ENCODE measurements around the gene ACER3.

ACER3 gene

GRCh38 chr11:77036398-77036797 is 175.7 kb downstream of the ACER3 start:
- Histone ChIP-seq H3K27me3 (ENCODE audit: control insufficient read depth, insufficient read depth, low read length) (peaks cover 32% of the 10 kb centered on the region), H3K4me1 (ENCODE audit: control insufficient read depth, insufficient read depth, low read length) (no peaks in the 10 kb centered on the region), H3K9ac (ENCODE audit: low read depth, low read length) (no peak overlapping the region), H3K4me3 (ENCODE audit: low read depth, low read length) (no peak overlapping the region), H3K36me3 (ENCODE audit: control insufficient read depth, insufficient read depth, low read length) (no peaks in the 10 kb centered on the region), H3K9me3 (ENCODE audit: control insufficient read depth, insufficient read depth, low read length) (no peaks in the 10 kb centered on the region)

- no peaks in the 10 kb centered on the region for H3K9me3 ChIP-seq (ENCODE audit: control insufficient read depth, insufficient read depth, low read length)
- no peaks in the 10 kb centered on the region for H3K4me1 ChIP-seq (ENCODE audit: control insufficient read depth, insufficient read depth, low read length)
- H3K36me3 ChIP-seq (ENCODE audit: control insufficient read depth, insufficient read depth, low read length), result no peaks in the 10 kb centered on the region
- H3K9ac ChIP-seq (ENCODE audit: low read depth, low read length), result no peak overlapping the region
- H3K4me3 ChIP-seq (ENCODE audit: low read depth, low read length), result no peak overlapping the region
- H3K27me3 ChIP-seq (ENCODE audit: control insufficient read depth, insufficient read depth, low read length), result peaks cover 34% of the 10 kb centered on the region
Measured at GRCh38 chr11:77037057-77037456, 176.3 kb downstream of the ACER3 start.

GRCh38 chr11:77038029-77038824 is 177.5 kb downstream of the ACER3 start:
- H3K9me3 ChIP-seq (ENCODE audit: control insufficient read depth, insufficient read depth, low read length), result no peaks in the 10 kb centered on the region
- H3K36me3 ChIP-seq (ENCODE audit: control insufficient read depth, insufficient read depth, low read length), result no peaks in the 10 kb centered on the region
- no peak overlapping the region for H3K9ac ChIP-seq (ENCODE audit: low read depth, low read length)
- H3K4me3 ChIP-seq (ENCODE audit: low read depth, low read length), result no peak overlapping the region
- peaks cover 36% of the 10 kb centered on the region for H3K27me3 ChIP-seq (ENCODE audit: control insufficient read depth, insufficient read depth, low read length)
- H3K4me1 ChIP-seq (ENCODE audit: control insufficient read depth, insufficient read depth, low read length), result no peaks in the 10 kb centered on the region

- Histone ChIP-seq H3K4me1 (ENCODE audit: control insufficient read depth, insufficient read depth, low read length) (no peaks in the 10 kb centered on the region), H3K27me3 (ENCODE audit: control insufficient read depth, insufficient read depth, low read length) (peaks cover 36% of the 10 kb centered on the region), H3K9ac (ENCODE audit: low read depth, low read length) (no peak overlapping the region), H3K9me3 (ENCODE audit: control insufficient read depth, insufficient read depth, low read length) (no peaks in the 10 kb centered on the region), H3K36me3 (ENCODE audit: control insufficient read depth, insufficient read depth, low read length) (no peaks in the 10 kb centered on the region), H3K4me3 (ENCODE audit: low read depth, low read length) (no peak overlapping the region)
Measured at GRCh38 chr11:77038825-77039326, 178.2 kb downstream of the ACER3 start.

- Histone ChIP-seq H3K36me3 (ENCODE audit: control insufficient read depth, insufficient read depth, low read length) (no peaks in the 10 kb centered on the region), H3K4me1 (ENCODE audit: control insufficient read depth, insufficient read depth, low read length) (no peaks in the 10 kb centered on the region), H3K27me3 (ENCODE audit: control insufficient read depth, insufficient read depth, low read length) (peaks cover 38% of the 10 kb centered on the region), H3K4me3 (ENCODE audit: low read depth, low read length) (peak overlapping the region; percentile 37), H3K9ac (ENCODE audit: low read depth, low read length) (no peak overlapping the region), H3K9me3 (ENCODE audit: control insufficient read depth, insufficient read depth, low read length) (no peaks in the 10 kb centered on the region)
Measured at GRCh38 chr11:77039491-77040400, 179.0 kb downstream of the ACER3 start.

GRCh38 chr11:77040401-77040777 is 179.7 kb downstream of the ACER3 start:
- peak overlapping the region; percentile 37 for H3K4me3 ChIP-seq (ENCODE audit: low read depth, low read length)

GRCh38 chr11:77040889-77041288 is 180.2 kb downstream of the ACER3 start:
- Histone ChIP-seq H3K9me3 (ENCODE audit: control insufficient read depth, insufficient read depth, low read length) (no peaks in the 10 kb centered on the region), H3K9ac (ENCODE audit: low read depth, low read length) (no peak overlapping the region), H3K27me3 (ENCODE audit: control insufficient read depth, insufficient read depth, low read length) (peaks cover 49% of the 10 kb centered on the region), H3K4me1 (ENCODE audit: control insufficient read depth, insufficient read depth, low read length) (peaks cover 2% of the 10 kb centered on the region), H3K4me3 (ENCODE audit: low read depth, low read length) (no peak overlapping the region), H3K36me3 (ENCODE audit: control insufficient read depth, insufficient read depth, low read length) (no peaks in the 10 kb centered on the region)

More at GRCh38 chr11:77040401-77040777, 179.7 kb downstream of the ACER3 start:
- Histone ChIP-seq H3K9me3 (ENCODE audit: control insufficient read depth, insufficient read depth, low read length) (no peaks in the 10 kb centered on the region), H3K27me3 (ENCODE audit: control insufficient read depth, insufficient read depth, low read length) (peaks cover 44% of the 10 kb centered on the region), H3K4me1 (ENCODE audit: control insufficient read depth, insufficient read depth, low read length) (no peaks in the 10 kb centered on the region), H3K9ac (ENCODE audit: low read depth, low read length) (no peak overlapping the region), H3K36me3 (ENCODE audit: control insufficient read depth, insufficient read depth, low read length) (no peaks in the 10 kb centered on the region)

GRCh38 chr11:77042111-77042726 is 181.5 kb downstream of the ACER3 start:
- H3K27me3 ChIP-seq (ENCODE audit: control insufficient read depth, insufficient read depth, low read length), result peaks cover 49% of the 10 kb centered on the region
- no peak overlapping the region for H3K4me3 ChIP-seq (ENCODE audit: low read depth, low read length)
- no peaks in the 10 kb centered on the region for H3K36me3 ChIP-seq (ENCODE audit: control insufficient read depth, insufficient read depth, low read length)
- H3K9ac ChIP-seq (ENCODE audit: low read depth, low read length), result no peak overlapping the region
- H3K9me3 ChIP-seq (ENCODE audit: control insufficient read depth, insufficient read depth, low read length), result no peaks in the 10 kb centered on the region
- H3K4me1 ChIP-seq (ENCODE audit: control insufficient read depth, insufficient read depth, low read length), result peaks cover 2% of the 10 kb centered on the region

GRCh38 chr11:77044356-77044755 is 183.6 kb downstream of the ACER3 start:
- H3K4me1 ChIP-seq (ENCODE audit: control insufficient read depth, insufficient read depth, low read length), result peaks cover 2% of the 10 kb centered on the region
- no peaks in the 10 kb centered on the region for H3K9me3 ChIP-seq (ENCODE audit: control insufficient read depth, insufficient read depth, low read length)
- H3K27me3 ChIP-seq (ENCODE audit: control insufficient read depth, insufficient read depth, low read length), result peaks cover 38% of the 10 kb centered on the region
- H3K4me3 ChIP-seq (ENCODE audit: low read depth, low read length), result no peak overlapping the region
- H3K9ac ChIP-seq (ENCODE audit: low read depth, low read length), result no peak overlapping the region
- no peaks in the 10 kb centered on the region for H3K36me3 ChIP-seq (ENCODE audit: control insufficient read depth, insufficient read depth, low read length)

- H3K36me3 ChIP-seq (ENCODE audit: control insufficient read depth, insufficient read depth, low read length), result no peaks in the 10 kb centered on the region
- no peak overlapping the region for H3K4me3 ChIP-seq (ENCODE audit: low read depth, low read length)
- H3K4me1 ChIP-seq (ENCODE audit: control insufficient read depth, insufficient read depth, low read length), result peaks cover 2% of the 10 kb centered on the region
- H3K9ac ChIP-seq (ENCODE audit: low read depth, low read length), result no peak overlapping the region
- H3K27me3 ChIP-seq (ENCODE audit: control insufficient read depth, insufficient read depth, low read length), result peaks cover 34% of the 10 kb centered on the region
- H3K9me3 ChIP-seq (ENCODE audit: control insufficient read depth, insufficient read depth, low read length), result no peaks in the 10 kb centered on the region
Measured at GRCh38 chr11:77044886-77045285, 184.2 kb downstream of the ACER3 start.

GRCh38 chr11:77046060-77046501 is 185.4 kb downstream of the ACER3 start:
- no peak overlapping the region for H3K9ac ChIP-seq (ENCODE audit: low read depth, low read length)
- peaks cover 2% of the 10 kb centered on the region for H3K4me1 ChIP-seq (ENCODE audit: control insufficient read depth, insufficient read depth, low read length)
- H3K36me3 ChIP-seq (ENCODE audit: control insufficient read depth, insufficient read depth, low read length), result no peaks in the 10 kb centered on the region
- peaks cover 23% of the 10 kb centered on the region for H3K27me3 ChIP-seq (ENCODE audit: control insufficient read depth, insufficient read depth, low read length)
- peak overlapping the region; percentile 60 for H3K4me3 ChIP-seq (ENCODE audit: low read depth, low read length)
- H3K9me3 ChIP-seq (ENCODE audit: control insufficient read depth, insufficient read depth, low read length), result no peaks in the 10 kb centered on the region
